B cell (primary cell): ENCODE results near the gene ATXN1. TPM values are rescaled to one million over a fixed set of nuclear protein-coding genes. Genes with fewer than 3 reads are reported as not detected.

ENCODE experiments used
- ATAC-seq: fragments of 200-7000 bp; cut with Tn5 transposase; one replicate; pipeline ENCODE4 v1.10.0; 2021; ENCODE audit warnings: low read depth, mild to moderate bottlenecking, moderate number of reproducible peaks, moderate library complexity
- CTCF ChIA-PET: fragments of 350-600 bp; sonication (Branson Sonifier 250); formaldehyde crosslinking; loops from one replicate; lab custom pipeline; 2021; ENCODE audit warnings: antibody characterized with exemption, inconsistent platforms; lab: Charles Lee
- POLR2A ChIA-PET: fragments of 350-600 bp; sonication (Branson Sonifier 250); formaldehyde crosslinking; loops from one replicate; lab custom pipeline; 2021; ENCODE audit warnings: antibody characterized with exemption; lab: Charles Lee
- DNase-seq: peaks from one replicate; pipeline ENCODE4 v3.0.0; 2013
- H2AFZ ChIP-seq: 2 replicates; pipeline ENCODE4 v1.6.1; 2012; ENCODE audit warnings: mild to moderate bottlenecking, low read depth, low read length; ENCODE audit not compliant: insufficient read depth, poor library complexity, severe bottlenecking
- H3K27ac ChIP-seq, 2 donors: 1 replicate in 1 of 2; 2 replicates in 1 of 2; pipeline ENCODE4 v1.5.1; 2012 to 2013; ENCODE audit warnings: low read length in 2 of 2, mild to moderate bottlenecking in 2 of 2, moderate library complexity in 1 of 2
- H3K27me3 ChIP-seq, 4 experiments: fragments of 200-600 bp in 1 of 4; sonication (generic) in 1 of 4; replicated peaks in 1 of 4; 1 replicate in 2 of 4; 2 replicates in 2 of 4; pipeline versions ENCODE4 v1.6.1 to v1.7.0; 2013 to 2016; ENCODE audit warnings: low read length in 3 of 4, mild to moderate bottlenecking in 2 of 4, mixed read lengths in 1 of 4, moderate library complexity in 1 of 4; ENCODE audit not compliant: insufficient read depth in 4 of 4, control insufficient read depth in 3 of 4; ENCODE audit errors: control extremely low read depth in 1 of 4
- H3K36me3 ChIP-seq, 2 experiments: replicated peaks in 1 of 2; 1 replicate in 1 of 2; 2 replicates in 1 of 2; pipeline versions ENCODE4 v1.6.1 to v1.7.1; 2013; ENCODE audit warnings: low read length in 1 of 2; ENCODE audit not compliant: insufficient read depth in 2 of 2, control insufficient read depth in 1 of 2; ENCODE audit errors: control extremely low read depth in 1 of 2, extremely low read depth in 1 of 2
- H3K4me1 ChIP-seq, 2 donors: fragments of 200-600 bp in 1 of 2; sonication (generic) in 1 of 2; 1 replicate in 1 of 2; 2 replicates in 1 of 2; pipeline versions ENCODE4 v1.5.1 to v1.6.1; 2013 to 2017; ENCODE audit warnings: low read length in 2 of 2; ENCODE audit not compliant: control insufficient read depth in 2 of 2, insufficient read depth in 2 of 2
- H3K4me2 ChIP-seq: replicated peaks from 2 replicates; pipeline ENCODE3; 2012; ENCODE audit warnings: mild to moderate bottlenecking, low read depth, low read length; ENCODE audit not compliant: poor library complexity, severe bottlenecking
- H3K4me3 ChIP-seq, 5 experiments: fragments of 200-600 bp in 1 of 5; sonication (generic) in 1 of 5; 1 replicate in 3 of 5; 2 replicates in 2 of 5; pipeline versions ENCODE4 v1.5.1 to v1.7.0; 2011 to 2016; ENCODE audit warnings: low read length in 4 of 5, mild to moderate bottlenecking in 4 of 5, low read depth in 2 of 5, control low read depth in 1 of 5, moderate library complexity in 1 of 5; ENCODE audit not compliant: insufficient read depth in 1 of 5; ENCODE audit errors: control extremely low read depth in 1 of 5, extremely low read depth in 1 of 5
- H3K79me2 ChIP-seq: fragments of 200-600 bp; sonication (generic); one replicate; pipeline ENCODE4 v1.6.0; 2016; ENCODE audit warnings: low read length; ENCODE audit not compliant: control insufficient read depth, insufficient read depth
- H3K9ac ChIP-seq: fragments of 200-600 bp; sonication (generic); 2 replicates; pipeline ENCODE4 v1.6.1; 2017; ENCODE audit warnings: mild to moderate bottlenecking, low read length, moderate library complexity
- H3K9me3 ChIP-seq, 3 donors: one replicate each; pipeline versions ENCODE4 v1.6.1 to v1.7.1; 2013; ENCODE audit warnings: low read length in 2 of 3; ENCODE audit not compliant: control insufficient read depth in 2 of 3, insufficient read depth in 1 of 3; ENCODE audit errors: control extremely low read depth in 1 of 3
- H4K20me1 ChIP-seq: 2 replicates; pipeline ENCODE4 v1.6.0; 2012; ENCODE audit warnings: mild to moderate bottlenecking, low read length; ENCODE audit not compliant: insufficient read depth, control insufficient read depth, poor library complexity, severe bottlenecking
- H3K27ac Mint-ChIP-seq: one replicate; pipeline ENCODE4 v1.8.0; 2021; ENCODE audit warnings: mixed read lengths
- H3K27me3 Mint-ChIP-seq: one replicate; pipeline ENCODE4 v1.8.0; 2021; ENCODE audit warnings: mixed read lengths
- H3K4me1 Mint-ChIP-seq: one replicate; pipeline ENCODE4 v1.8.0; 2021; ENCODE audit warnings: mixed read lengths
- H3K4me3 Mint-ChIP-seq: one replicate; pipeline ENCODE4 v1.8.0; 2021; ENCODE audit warnings: mixed read lengths
- H3K9me3 Mint-ChIP-seq: one replicate; pipeline ENCODE4 v1.8.0; 2022; ENCODE audit warnings: mixed read lengths; ENCODE audit not compliant: insufficient read depth
- CTCF ChIP-seq: fragments of 200-600 bp; IDR thresholded peaks from one replicate; pipeline ENCODE4 v1.8.0; 2022; ENCODE audit warnings: antibody characterized with exemption, mild to moderate bottlenecking
- EZH2 ChIP-seq: IDR thresholded peaks from 2 replicates; pipeline ENCODE4 v1.6.1; 2012; ENCODE audit warnings: borderline replicate concordance, low read depth, mild to moderate bottlenecking, moderate library complexity, low read length; ENCODE audit not compliant: insufficient read depth, poor library complexity, severe bottlenecking
- WGBS: methylation state at CpG from one replicate; pipeline ENCODE4 v1.1.5; 2013; ENCODE audit warnings: missing lambda C conversion rate; ENCODE audit not compliant: insufficient coverage; 5-methylcytosine and 5-hydroxymethylcytosine counted together
- intact Hi-C: fragments of 100-400 bp; cut with micrococcal nuclease; formaldehyde crosslinking; loops from one replicate; pipeline ENCODE4 v1.10.0; 2022
- polyA plus RNA-seq: library from polyadenylated mRNA; depleted of rRNA; stranded (reverse); fragments of >200 nt; gene quantifications from 2 replicates; pipeline ENCODE4 v1.2.3, GENCODE V29; 2012
- total RNA-seq, 2 donors: library from RNA; stranded (reverse); fragments of 120-200 nt in 1 of 2; gene quantifications; 1 replicate in 1 of 2; 2 replicates in 1 of 2; pipeline versions ENCODE4 v1.2.3 to v1.2.4, GENCODE V29; 2013 to 2022

Gene ATXN1
- total and polyA plus RNA-seq, 2 donors (not counting 1 experiment from before 2014, with no cell fraction given) = 5.7 to 63.8 TPM

GRCh38 chr6:16762550-16763477, 1.6 kb upstream of the ATXN1 start:
- intact Hi-C loops = loop anchor here (1.0 to 10.0 kb wide), 6 partner anchors 8 to 628 kb away; no protein-coding TSS in a partner anchor
- DNase-seq (peak; percentile 76), ATAC-seq (peak; percentile 19)
- no peaks in the 10 kb centered on the region for H3K36me3 ChIP-seq
- peaks cover 35% of the 10 kb centered on the region for H3K4me1 Mint-ChIP-seq
- peak overlapping the region; percentile 85 for H3K4me2 ChIP-seq
- H2AFZ ChIP-seq = peak overlapping the region; percentile 72
- peak overlapping the region; percentile 93 for H3K27ac Mint-ChIP-seq
- peak overlapping the region; percentile 79 to 89 for H3K27ac ChIP-seq
- POLR2A ChIA-PET = interaction anchor here (0.6 to 1.1 kb wide), 3 partner anchors 172 to 389 kb away, joined by 4 to 7 read pairs (median 6); no protein-coding TSS in a partner anchor
- CTCF ChIA-PET = interaction anchor here (0.7 to 4.9 kb wide), 37 partner anchors 9 to 477 kb away, joined by 3 to 108 read pairs (median 5); no protein-coding TSS in a partner anchor
- H3K27me3 Mint-ChIP-seq = no peaks in the 10 kb centered on the region
- no peaks in the 10 kb centered on the region for H3K9me3 ChIP-seq
- 0% methylated on average over 19 of the region's 32 CpGs for WGBS
- H3K4me3 Mint-ChIP-seq = peak overlapping the region; percentile 91
- H3K4me1 ChIP-seq = peaks cover 13 to 29% of the 10 kb centered on the region in 2 donors
- no peaks in the 10 kb centered on the region for H3K9me3 Mint-ChIP-seq
- TF ChIP-seq EZH2 = no peak
- peak; percentile 80 for TF ChIP-seq CTCF
- no peaks in the 10 kb centered on the region for H3K79me2 ChIP-seq
- H3K4me3 ChIP-seq = peak overlapping the region; percentile 56 to 81 (median 65)
- peak overlapping the region; percentile 72 for H3K9ac ChIP-seq
- no peaks in the 10 kb centered on the region for H4K20me1 ChIP-seq
- H3K27me3 ChIP-seq = peaks cover 0 to 23% (median 5%) of the 10 kb centered on the region in 4 experiments
